ENCODE measurements around the gene CERT1.

DNA sequence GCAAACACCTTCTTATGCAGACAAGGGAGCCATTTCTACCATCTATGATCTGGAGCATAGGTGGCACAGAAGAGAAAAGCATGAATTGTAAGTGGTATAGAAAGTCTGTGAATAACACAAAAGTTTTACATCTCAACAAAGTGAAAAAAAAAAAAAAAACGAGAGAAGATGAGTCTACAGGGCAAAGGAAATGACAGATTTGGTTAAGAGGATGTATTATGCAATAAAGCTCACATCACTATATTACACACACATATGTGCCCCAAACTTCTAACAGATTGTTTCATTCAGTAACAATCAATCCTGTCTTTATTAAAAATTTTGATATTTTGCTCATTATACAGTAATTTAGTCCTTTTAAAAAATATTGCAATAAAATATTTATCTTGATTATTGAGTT lies 49.8 kb downstream of the CERT1 start:
- TF ChIP-seq, protein P1, sequence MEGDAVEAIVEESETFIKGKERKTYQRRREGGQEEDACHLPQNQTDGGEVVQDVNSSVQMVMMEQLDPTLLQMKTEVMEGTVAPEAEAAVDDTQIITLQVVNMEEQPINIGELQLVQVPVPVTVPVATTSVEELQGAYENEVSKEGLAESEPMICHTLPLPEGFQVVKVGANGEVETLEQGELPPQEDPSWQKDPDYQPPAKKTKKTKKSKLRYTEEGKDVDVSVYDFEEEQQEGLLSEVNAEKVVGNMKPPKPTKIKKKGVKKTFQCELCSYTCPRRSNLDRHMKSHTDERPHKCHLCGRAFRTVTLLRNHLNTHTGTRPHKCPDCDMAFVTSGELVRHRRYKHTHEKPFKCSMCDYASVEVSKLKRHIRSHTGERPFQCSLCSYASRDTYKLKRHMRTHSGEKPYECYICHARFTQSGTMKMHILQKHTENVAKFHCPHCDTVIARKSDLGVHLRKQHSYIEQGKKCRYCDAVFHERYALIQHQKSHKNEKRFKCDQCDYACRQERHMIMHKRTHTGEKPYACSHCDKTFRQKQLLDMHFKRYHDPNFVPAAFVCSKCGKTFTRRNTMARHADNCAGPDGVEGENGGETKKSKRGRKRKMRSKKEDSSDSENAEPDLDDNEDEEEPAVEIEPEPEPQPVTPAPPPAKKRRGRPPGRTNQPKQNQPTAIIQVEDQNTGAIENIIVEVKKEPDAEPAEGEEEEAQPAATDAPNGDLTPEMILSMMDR (IDR thresholded peaks at IDR 0.05) = no peak
- TF ChIP-seq POLR2AphosphoS5 (IDR thresholded peaks at IDR 0.05) (no peak), POLR2A (IDR thresholded peaks at IDR 0.05) (no peak)

All from prostate gland (tissue), 2 donors.